K562 (cell line): ENCODE measurements around the gene LEPROT. TPM values are rescaled to one million over a fixed set of nuclear protein-coding genes. Genes with fewer than 3 reads are reported as not detected.

Experiments
- ATF7 ChIP-seq: fragments of 450-650 bp; IDR thresholded peaks from 2 replicates; pipeline ENCODE4 v1.7.1; 2014; ENCODE audit warnings: mild to moderate bottlenecking, moderate library complexity
- DMBX1 ChIP-seq: fragments of 250-450 bp; sonication (Bioruptor Pico); IDR thresholded peaks from 2 replicates; pipeline ENCODE4 v1.8.0; 2022; ENCODE audit warnings: inconsistent platforms, mild to moderate bottlenecking, moderate library complexity, borderline replicate concordance
- ESRRA ChIP-seq: fragments of 450-650 bp; IDR thresholded peaks from 2 replicates; pipeline ENCODE4 v1.6.1; 2014; ENCODE audit warnings: low read depth, mild to moderate bottlenecking, moderate library complexity, borderline replicate concordance
- HLTF ChIP-seq: fragments of 450-650 bp; IDR thresholded peaks from 2 replicates; pipeline ENCODE4 v1.6.1; 2016
- MCM2 ChIP-seq: fragments of 450-650 bp; IDR thresholded peaks from 2 replicates; pipeline ENCODE4 v1.6.1; 2017; ENCODE audit warnings: low read depth, mild to moderate bottlenecking
- NBN ChIP-seq: fragments of 450-650 bp; IDR thresholded peaks from 2 replicates; pipeline ENCODE4 v1.6.1; 2016; ENCODE audit warnings: low read depth, mild to moderate bottlenecking
- NCOA2 ChIP-seq, 2 experiments: fragments of 450-650 bp; IDR thresholded peaks; 2 replicates each; pipeline ENCODE4 v1.6.1; 2018; ENCODE audit warnings: mild to moderate bottlenecking in 2 of 2, moderate library complexity in 1 of 2; ENCODE audit not compliant: partially characterized antibody in 2 of 2
- NFIC ChIP-seq: fragments of 450-650 bp; IDR thresholded peaks from 2 replicates; pipeline ENCODE4 v1.6.1; 2017; ENCODE audit warnings: mild to moderate bottlenecking, inconsistent platforms
- POLR2AphosphoS2 ChIP-seq: IDR thresholded peaks from 2 replicates; pipeline ENCODE4 v1.6.1; 2012; ENCODE audit warnings: low read length, improper control_type of control experiment
- POLR2B ChIP-seq: fragments of 450-650 bp; IDR thresholded peaks from 2 replicates; pipeline ENCODE4 v1.6.1; 2018; ENCODE audit warnings: low read depth; ENCODE audit not compliant: partially characterized antibody
- REST ChIP-seq, 2 experiments: fragments of 450-650 bp; formaldehyde crosslinking in 1 of 2; IDR thresholded peaks; 2 replicates each; pipeline versions ENCODE4 v1.4.0 to v1.6.1; 2014 to 2020; ENCODE audit warnings: mild to moderate bottlenecking in 2 of 2, borderline replicate concordance in 1 of 2, low read depth in 1 of 2
- RFX7 ChIP-seq: fragments of 250-450 bp; sonication (Bioruptor Pico); IDR thresholded peaks from 2 replicates; pipeline ENCODE4 v1.5.1; 2021; ENCODE audit warnings: mild to moderate bottlenecking
- SLC30A9 ChIP-seq: fragments of 250-450 bp; sonication (Bioruptor Pico); IDR thresholded peaks from 2 replicates; pipeline ENCODE4 v1.8.0; 2022; ENCODE audit warnings: mild to moderate bottlenecking, moderate library complexity
- SMAD4 ChIP-seq: fragments of 250-450 bp; sonication (Bioruptor Pico); conservative IDR thresholded peaks from 2 replicates; pipeline ENCODE4 v1.8.0; 2021; ENCODE audit warnings: inconsistent platforms, mild to moderate bottlenecking, moderate library complexity
- SMARCE1 ChIP-seq: fragments of 450-650 bp; IDR thresholded peaks from 2 replicates; pipeline ENCODE4 v1.7.1; 2016; ENCODE audit warnings: mild to moderate bottlenecking
- ZBTB17 ChIP-seq: fragments of 450-650 bp; formaldehyde crosslinking; IDR thresholded peaks from 2 replicates; pipeline ENCODE4 v1.4.0; 2020; ENCODE audit warnings: mild to moderate bottlenecking
- ZC3H4 ChIP-seq: sonication (generic); formaldehyde crosslinking; IDR thresholded peaks from 2 replicates; pipeline ENCODE4 v1.9.0; 2021; ENCODE audit warnings: missing genetic modification reagents, borderline replicate concordance
- ZNF764 ChIP-seq: fragments of 250-450 bp; sonication (Bioruptor Pico); IDR thresholded peaks from 2 replicates; pipeline ENCODE4 v1.4.0; 2020; ENCODE audit warnings: low read depth, mild to moderate bottlenecking, moderate library complexity
- polyA plus RNA-seq, 8 experiments: library from polyadenylated mRNA; depleted of rRNA in 4 of 8; stranded (reverse) in 5 of 8; unstranded in 3 of 8; fragments of >200 nt; fragmentation: Nextera tagmentation in 2 of 8; fragmentation: Illumina TruSeq in 1 of 8; extraction: Ambion mirVana in 2 of 8; extraction: Trizol in 1 of 8; gene quantifications; 2 replicates each; pipeline versions ENCODE4 v1.2.1 to v1.2.3, GENCODE V29; 2011 to 2014; ENCODE audit warnings: inconsistent platforms in 1 of 8, missing spikeins in 1 of 8
- total RNA-seq, 7 experiments: library from RNA; depleted of rRNA in 6 of 7; stranded (reverse); fragments of >200 nt in 6 of 7; fragmentation: Illumina TruSeq in 2 of 7; extraction: Trizol in 2 of 7; gene quantifications; 2 replicates each; pipeline versions ENCODE4 v1.2.1 to v1.2.3, GENCODE V29; 2011 to 2021; ENCODE audit warnings: low replicate concordance in 1 of 7
- TF ChIP-seq, protein P1 (sequence below): fragments of 450-650 bp; IDR thresholded peaks from 2 replicates; pipeline ENCODE4 v1.6.1; 2018; ENCODE audit warnings: mild to moderate bottlenecking, low read depth; ENCODE audit not compliant: partially characterized antibody

LEPROT gene
- total and polyA plus RNA-seq, 9 of the 15 experiments (the other 6 are each of a cell fraction or from before 2014, with no cell fraction given) = 28.1 to 97.5 (median 45.8) TPM

DNA sequence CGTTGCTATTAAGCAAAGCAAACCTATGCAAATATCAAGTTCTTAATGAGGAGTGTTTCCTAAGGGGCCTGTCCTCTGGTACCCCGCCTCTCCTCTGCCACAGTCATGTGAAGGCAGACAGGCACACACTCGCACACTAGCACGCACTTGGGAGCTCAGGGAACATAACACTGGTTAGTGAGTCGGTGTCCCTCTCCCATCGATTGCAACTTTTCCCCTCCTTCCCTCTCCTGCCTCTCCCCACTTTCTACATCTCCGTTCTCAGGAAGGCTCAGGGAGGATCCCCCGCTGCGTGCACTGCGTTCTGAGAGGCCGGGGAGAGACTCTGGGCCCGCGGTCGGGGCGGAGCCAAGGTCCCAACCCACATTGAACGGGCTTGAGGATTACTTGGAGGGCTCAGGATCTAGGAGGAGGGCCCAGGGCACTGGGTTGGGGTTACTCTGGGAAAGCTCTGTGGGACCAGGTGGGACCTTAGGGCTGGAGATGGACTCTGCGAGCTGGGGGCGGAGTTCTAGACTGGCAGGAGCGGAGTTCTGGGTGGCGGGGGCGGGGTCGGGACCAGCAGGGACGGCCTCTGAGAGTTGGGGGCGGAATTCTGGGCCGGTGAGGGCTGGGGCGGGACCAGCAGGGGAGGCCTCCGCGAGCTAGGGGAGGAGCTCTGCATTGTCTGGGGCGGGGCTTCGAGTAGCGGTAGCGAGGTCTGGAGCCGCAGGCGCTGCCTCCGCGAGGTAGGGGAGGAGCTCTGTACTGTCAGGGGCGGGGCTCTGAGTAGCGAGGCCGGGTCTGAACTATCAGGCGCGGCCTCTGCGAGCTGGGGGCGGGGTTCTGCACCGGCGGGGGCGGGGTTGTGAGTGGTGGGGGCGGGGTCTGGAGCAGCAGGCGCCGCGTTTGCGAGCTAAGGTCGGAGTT, 533 bp upstream of the LEPROT start (continued):
- TF ChIP-seq DMBX1 = no peak
- no peak for TF ChIP-seq HLTF
- TF ChIP-seq MCM2 = no peak
- TF ChIP-seq REST (IDR thresholded peaks at IDR 0.05; ENCODE audit: borderline replicate concordance) = no peak
- 0 out of 2 replicates have a peak, but pooled peaks have one; percentile 21 for TF ChIP-seq REST (CRISPR knock-in tag; IDR thresholded peaks at IDR 0.05; ENCODE audit: low read depth)
- no peak for TF ChIP-seq NCOA2 (IDR thresholded peaks at IDR 0.05; ENCODE audit: partially characterized antibody in 2 of 2)
- TF ChIP-seq NFIC = 0 out of 2 replicates have a peak, but pooled peaks have one; percentile 37
- peak; percentile 53; the same call in 1 of the 2 replicates for TF ChIP-seq SMARCE1
- no peak for TF ChIP-seq SMAD4 (CRISPR knock-in tag)
- TF ChIP-seq ZBTB17 (CRISPR knock-in tag) = peak; percentile 61; the same call in 1 of the 2 replicates
- peak; percentile 84 for TF ChIP-seq POLR2B
- TF ChIP-seq ATF7 = peak; percentile 53; the same call in 1 of the 2 replicates
- peak; percentile 55 for TF ChIP-seq POLR2AphosphoS2
- TF ChIP-seq ESRRA = peak; percentile 26; the same call in 1 of the 2 replicates
- no peak for TF ChIP-seq ZNF764 (CRISPR knock-in tag)
- TF ChIP-seq SLC30A9 (CRISPR knock-in tag) = no peak
- TF ChIP-seq ZC3H4 (CRISPR knock-in tag) = no peak
- peak; percentile 61; the same call in 1 of the 2 replicates for TF ChIP-seq NBN
- TF ChIP-seq, protein P1, sequence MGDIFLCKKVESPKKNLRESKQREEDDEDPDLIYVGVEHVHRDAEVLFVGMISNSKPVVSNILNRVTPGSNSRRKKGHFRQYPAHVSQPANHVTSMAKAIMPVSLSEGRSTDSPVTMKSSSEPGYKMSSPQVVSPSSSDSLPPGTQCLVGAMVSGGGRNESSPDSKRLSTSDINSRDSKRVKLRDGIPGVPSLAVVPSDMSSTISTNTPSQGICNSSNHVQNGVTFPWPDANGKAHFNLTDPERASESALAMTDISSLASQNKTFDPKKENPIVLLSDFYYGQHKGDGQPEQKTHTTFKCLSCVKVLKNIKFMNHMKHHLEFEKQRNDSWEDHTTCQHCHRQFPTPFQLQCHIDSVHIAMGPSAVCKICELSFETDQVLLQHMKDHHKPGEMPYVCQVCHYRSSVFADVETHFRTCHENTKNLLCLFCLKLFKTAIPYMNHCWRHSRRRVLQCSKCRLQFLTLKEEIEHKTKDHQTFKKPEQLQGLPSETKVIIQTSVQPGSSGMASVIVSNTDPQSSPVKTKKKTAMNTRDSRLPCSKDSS = no peak
- TF ChIP-seq RFX7 (CRISPR knock-in tag) = no peak
